GM19467 (cell line): Measurements from ENCODE around the gene ARX.

Source experiments
- ATAC-seq: cut with Tn5 transposase; IDR thresholded peaks from one replicate; pipeline ENCODE4 v1.9.1; 2021; ENCODE audit warnings: mild to moderate bottlenecking, moderate library complexity; ENCODE audit not compliant: unreplicated experiment

ARX gene

DNA sequence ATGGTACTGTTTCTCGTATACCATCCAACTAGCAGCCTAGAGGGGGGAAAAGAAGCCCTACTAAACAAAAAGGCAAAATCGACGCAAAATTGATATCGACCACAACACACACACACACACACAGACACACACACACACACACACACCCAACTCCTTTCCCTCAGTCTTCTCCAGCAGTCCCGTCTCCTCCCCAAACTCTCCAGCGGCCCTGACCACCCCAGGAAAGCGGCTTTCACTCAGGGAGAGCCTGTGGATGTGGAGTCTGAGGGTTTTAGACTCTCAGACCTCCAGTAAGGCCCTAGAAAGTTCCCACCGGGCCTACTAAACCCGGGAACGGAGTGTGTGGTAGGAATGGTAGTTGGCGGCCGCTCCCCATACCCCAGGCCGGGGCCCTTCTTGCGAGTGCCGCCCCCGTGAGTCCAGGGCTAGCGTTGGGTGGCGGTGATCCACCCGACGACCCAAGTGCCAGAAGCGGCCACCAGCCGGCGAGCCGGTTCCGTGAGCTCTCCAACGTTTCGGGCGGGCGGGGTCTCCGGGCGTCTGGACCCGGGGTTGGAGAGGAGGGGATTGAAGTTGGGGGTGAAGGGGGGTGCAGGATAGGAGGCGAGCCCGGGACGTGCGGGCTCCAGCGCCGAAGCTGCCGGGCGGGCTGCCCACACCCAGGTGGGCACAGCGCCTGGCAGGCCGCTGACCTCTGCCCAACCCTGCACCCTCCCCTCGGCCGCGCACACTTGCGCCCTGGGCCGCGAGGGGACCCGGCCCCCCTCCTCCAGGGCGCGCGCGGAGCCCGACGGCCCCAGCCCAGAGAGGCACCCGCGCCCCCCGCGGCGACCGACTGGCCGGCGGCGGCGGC lies 13.7 kb downstream of the ARX start:
- no peak for ATAC-seq

GRCh38 chrX:24999511-24999910 lies 16.3 kb downstream of the ARX start:
- ATAC-seq = no peak

- no peak for ATAC-seq
Measured at GRCh38 chrX:24996096-24996709, 19.6 kb downstream of the ARX start.

DNA sequence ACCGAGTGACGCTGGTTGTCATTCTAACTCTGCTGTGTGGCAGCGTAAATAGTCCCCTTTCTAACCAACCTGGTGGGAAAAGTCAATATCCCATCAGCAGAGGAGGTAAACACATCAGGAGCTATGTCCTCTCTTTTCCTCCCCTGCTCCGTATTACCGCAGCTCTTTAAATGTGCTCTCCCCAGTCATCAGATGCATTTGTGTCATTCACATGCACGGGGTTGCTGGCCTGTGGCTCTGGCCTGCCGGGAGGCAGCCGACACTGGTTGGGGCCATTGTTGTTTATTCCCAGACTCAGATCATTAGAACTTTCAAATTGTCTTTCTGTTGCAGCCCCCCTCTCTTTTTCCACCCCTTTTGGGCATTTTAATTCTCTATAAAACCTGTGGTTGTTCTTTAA lies 21.9 kb downstream of the ARX start:
- ATAC-seq = no peak

DNA sequence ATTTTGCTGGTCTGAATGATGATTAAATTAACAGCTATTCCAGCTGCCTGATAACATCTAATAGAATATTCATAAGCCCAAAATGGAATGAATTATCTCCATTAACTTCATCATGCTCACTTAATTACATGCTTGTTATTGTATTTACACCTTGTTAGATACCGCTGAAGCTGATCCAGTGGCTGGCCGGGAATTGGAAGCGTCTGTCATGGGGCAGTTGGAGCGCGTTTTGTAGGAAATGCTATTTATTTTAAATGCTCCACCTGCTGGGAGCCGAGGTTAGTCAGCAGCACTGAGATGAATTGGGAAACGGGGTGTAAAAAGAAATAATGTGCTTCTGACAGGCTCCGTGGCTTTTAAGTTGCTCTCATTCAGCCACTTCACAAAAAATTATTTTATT lies 25.2 kb downstream of the ARX start:
- ATAC-seq = no peak

- no peak for ATAC-seq
Measured at GRCh38 chrX:24988314-24988713, 27.5 kb downstream of the ARX start.

GRCh38 chrX:24987731-24988130 lies 28.0 kb downstream of the ARX start:
- ATAC-seq = no peak

DNA sequence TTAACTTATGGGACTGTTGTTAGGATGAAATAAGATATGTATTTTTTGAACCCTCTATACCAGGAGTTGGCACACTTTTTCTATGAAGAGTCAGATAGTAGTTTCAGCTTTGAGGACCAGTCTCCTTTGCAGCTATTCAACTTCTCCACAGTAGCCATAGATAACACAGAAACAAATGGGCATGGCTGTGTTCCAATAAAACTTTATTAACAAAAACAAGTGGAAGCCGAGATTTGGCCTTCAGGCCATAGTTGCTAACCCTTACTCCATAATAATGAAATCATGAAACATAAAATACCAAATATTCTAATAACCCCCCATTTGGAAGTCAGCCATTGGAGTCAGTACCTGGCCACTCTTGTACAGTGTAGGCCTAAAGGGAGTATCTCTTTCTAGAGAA lies 30.6 kb downstream of the ARX start:
- ATAC-seq = no peak

DNA sequence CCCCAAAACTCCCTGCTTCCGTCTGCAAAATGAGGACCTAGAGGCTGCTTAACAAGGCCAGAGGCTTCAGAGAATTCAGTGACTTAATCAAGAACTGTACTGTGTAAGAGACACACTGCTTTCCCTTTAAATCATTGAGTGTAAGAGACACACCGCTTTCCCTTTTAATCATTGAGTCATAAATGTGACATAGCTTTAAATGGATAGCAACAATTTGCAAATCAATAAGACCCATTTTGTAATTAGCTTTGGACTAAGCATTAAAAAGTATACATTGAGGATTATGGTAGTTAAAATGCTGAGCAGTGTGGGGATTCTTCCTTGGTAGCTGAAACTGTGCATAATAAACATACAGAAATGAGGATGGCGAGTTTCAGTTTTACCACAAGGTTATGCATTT lies 31.8 kb downstream of the ARX start:
- ATAC-seq = no peak

GRCh38 chrX:24982306-24982965 lies 33.3 kb downstream of the ARX start:
- no peak for ATAC-seq

DNA sequence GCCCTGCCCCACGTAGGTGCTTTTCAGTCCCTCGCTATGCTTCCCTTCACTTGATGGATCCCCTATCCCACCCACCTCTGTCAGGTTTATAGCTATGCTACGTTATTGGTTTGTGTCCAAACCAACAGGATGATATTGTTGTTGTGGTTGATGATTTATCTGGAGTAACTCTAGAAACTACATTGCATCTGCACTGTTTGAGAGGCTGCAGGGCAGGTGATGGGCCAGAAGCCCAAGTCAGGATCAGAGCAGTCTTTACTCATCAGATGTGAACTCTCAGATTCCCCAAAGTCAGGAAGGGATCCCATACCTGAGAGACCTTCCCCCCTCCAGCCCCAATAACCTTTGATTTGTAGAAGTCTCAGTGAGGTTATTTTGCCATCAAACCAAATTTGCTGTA lies 34.7 kb downstream of the ARX start:
- no peak for ATAC-seq

GRCh38 chrX:24979081-24979480 lies 36.7 kb downstream of the ARX start:
- no peak for ATAC-seq

- ATAC-seq = no peak
Measured at GRCh38 chrX:24969812-24970211, 46.0 kb downstream of the ARX start.

- no peak for ATAC-seq
Measured at GRCh38 chrX:24965372-24965771, 50.4 kb downstream of the ARX start.

DNA sequence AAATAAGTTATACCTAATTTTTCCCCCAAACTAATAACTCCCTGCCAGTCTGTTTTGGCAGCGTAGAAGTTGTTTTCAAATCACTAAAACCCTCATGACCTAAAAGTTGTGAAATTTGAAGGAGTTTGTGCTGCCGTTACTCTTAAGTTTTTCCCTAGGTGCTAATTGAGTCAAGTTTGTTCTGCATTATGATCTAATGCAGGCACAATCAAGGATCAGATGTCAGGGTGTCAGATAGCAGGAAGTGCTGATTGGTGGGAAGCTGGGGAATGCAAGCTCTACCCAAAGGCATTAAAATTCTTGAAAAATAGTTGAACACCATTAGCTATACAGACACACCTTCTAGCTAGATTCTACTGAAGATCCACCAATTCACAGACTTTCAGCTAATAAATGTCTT lies 51.9 kb downstream of the ARX start:
- no peak for ATAC-seq

DNA sequence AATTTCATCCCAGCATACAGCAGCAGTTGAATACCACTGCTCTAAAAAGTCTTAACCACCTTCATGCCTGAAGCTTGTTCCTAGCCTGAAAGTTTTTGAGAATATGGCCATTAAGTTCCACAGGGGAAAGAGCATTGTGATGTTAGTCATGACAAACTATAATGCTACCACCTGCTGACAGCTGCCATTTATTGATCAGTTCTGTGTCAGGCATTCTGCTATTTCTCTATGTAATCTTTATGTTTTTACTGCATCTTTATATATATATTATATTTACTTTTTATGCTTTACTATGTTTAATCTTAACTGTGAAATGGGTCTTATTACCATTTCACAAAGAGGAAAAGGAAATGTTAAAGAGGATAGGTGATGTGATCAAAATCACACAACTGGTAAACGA lies 54.0 kb downstream of the ARX start:
- ATAC-seq = no peak

GRCh38 chrX:24956828-24957227 lies 58.9 kb downstream of the ARX start:
- no peak for ATAC-seq

- no peak for ATAC-seq
Measured at GRCh38 chrX:24955372-24955930, 60.3 kb downstream of the ARX start.

DNA sequence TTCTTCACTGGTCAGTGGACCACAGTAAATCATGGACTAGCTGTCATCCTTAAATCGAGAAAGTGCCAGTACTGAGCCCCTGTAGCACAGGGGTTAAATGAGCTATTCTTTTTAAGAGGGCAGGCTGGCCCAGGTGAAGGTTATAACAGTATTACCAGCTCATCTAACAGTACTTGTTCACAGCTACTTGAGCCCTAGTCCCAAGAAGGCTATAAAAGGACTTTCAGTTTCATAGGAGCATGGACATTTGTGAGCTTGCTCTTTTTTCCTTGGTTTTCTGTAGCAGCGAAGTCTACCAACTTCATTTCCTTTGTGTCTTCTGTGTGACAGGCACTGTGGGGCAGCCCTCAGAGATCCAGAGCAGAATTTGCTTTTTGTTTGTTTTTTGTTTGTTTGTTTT lies 61.0 kb downstream of the ARX start:
- ATAC-seq = no peak
